ENCODE data around the gene PMAIP1. TPM values are rescaled to one million over a fixed set of nuclear protein-coding genes. Genes with fewer than 3 reads are reported as not detected.

Gene PMAIP1
- 2.8 TPM for total RNA-seq
- 0.71 TPM for polyA plus RNA-seq (ENCODE audit: insufficient read depth, low read depth, low replicate concordance)
- long read RNA-seq, donor 1, partial matches to known transcripts, result 0 of 1 reads
- long read RNA-seq, donor 1, other reads (novel, unspliced or antisense), result 0 of 1 reads
- long read RNA-seq, donor 2, result 0 reads
- long read RNA-seq, donor 3, partial matches to known transcripts, result 0 of 2 reads
- long read RNA-seq, donor 3, other reads (novel, unspliced or antisense), result 0 of 2 reads
- long read RNA-seq, donor 4, partial matches to known transcripts, result 0 of 2 reads
- long read RNA-seq, donor 4, other reads (novel, unspliced or antisense), result 0 of 2 reads
- long read RNA-seq, donor 5, result 0 reads
- long read RNA-seq, donor 6, partial matches to known transcripts, result 0 of 1 reads
- long read RNA-seq, donor 6, other reads (novel, unspliced or antisense), result 0 of 1 reads
- long read RNA-seq, donor 7, partial matches to known transcripts, result 0 of 1 reads
- long read RNA-seq, donor 7, other reads (novel, unspliced or antisense), result 0 of 1 reads
- long read RNA-seq, donor 8, partial matches to known transcripts, result 0 of 3 reads
- long read RNA-seq, donor 8, other reads (novel, unspliced or antisense), result 0 of 3 reads
- long read RNA-seq, donor 9, result 0 reads
- long read RNA-seq, donor 10, partial matches to known transcripts, result 0 of 2 reads
- long read RNA-seq, donor 10, other reads (novel, unspliced or antisense), result 0 of 2 reads

DNA sequence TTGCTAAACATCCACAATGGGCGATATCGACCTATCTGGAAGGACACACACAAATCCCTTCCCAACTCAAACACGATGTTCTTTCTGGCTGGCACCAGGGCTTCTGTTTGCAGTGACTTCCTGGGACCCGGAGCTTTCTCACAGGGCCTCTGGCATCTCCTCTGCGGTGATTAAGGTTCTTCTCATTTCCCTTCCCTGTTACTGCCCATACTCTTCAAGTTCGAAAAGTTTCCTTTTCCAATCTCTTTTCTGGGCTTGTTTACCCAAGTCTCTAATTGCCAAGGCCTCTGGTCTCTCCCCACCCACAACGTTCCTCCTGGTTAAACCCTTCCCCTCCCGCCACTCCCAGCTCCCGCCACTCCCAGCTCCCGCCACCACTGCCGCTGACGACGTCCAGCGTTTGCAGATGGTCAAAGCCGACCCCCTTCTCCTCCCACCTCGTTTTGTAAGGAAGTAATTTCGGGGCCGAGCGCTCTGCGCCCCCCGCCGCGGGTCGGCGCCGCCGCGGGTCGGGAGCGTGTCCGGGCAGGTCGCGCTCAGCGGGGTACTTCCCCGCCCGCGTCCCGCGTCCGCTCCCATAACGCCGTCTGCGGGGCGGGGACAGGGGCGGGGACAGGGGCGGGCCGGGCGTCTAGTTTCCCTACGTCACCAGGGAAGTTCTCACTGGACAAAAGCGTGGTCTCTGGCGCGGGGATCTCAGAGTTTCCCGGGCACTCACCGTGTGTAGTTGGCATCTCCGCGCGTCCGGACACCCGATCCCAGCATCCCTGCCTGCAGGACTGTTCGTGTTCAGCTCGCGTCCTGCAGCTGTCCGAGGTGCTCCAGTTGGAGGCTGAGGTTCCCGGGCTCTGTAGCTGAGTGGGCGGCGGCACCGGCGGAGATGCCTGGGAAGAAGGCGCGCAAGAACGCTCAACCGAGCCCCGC lies at the start of gene PMAIP1:
TSS of gene PMAIP1 (plus strand) at position 699 of the 924 bp plus-strand sequence. CDS start at position 881, 182 bp downstream.
- H3K36me3 ChIP-seq (ENCODE audit: control insufficient read depth in 2 of 3, insufficient read depth in 3 of 3, low read length in 3 of 3), result no peaks in the 10 kb centered on the region
- FAIRE-seq, result no peak
- peak within 1 kb of the TSS in 2 of 3 donors; percentile 47 to 62 for H3K9ac ChIP-seq (ENCODE audit: low read length in 3 of 3)
- peak within 1 kb of the TSS; percentile 59 to 69 (median 66) for H3K4me3 ChIP-seq (ENCODE audit: low read length in 3 of 3)
- peak within 1 kb of the TSS; percentile 65 to 66 for H3K27ac ChIP-seq (ENCODE audit: low read depth in 2 of 2, low read length in 2 of 2)
- intact Hi-C loops (cut with DNase I), result no loop called here
- peaks cover 26% of the 10 kb centered on the region for H3K27me3 ChIP-seq (ENCODE audit: control insufficient read depth, insufficient read depth, low read length)
- TF ChIP-seq, protein P1, sequence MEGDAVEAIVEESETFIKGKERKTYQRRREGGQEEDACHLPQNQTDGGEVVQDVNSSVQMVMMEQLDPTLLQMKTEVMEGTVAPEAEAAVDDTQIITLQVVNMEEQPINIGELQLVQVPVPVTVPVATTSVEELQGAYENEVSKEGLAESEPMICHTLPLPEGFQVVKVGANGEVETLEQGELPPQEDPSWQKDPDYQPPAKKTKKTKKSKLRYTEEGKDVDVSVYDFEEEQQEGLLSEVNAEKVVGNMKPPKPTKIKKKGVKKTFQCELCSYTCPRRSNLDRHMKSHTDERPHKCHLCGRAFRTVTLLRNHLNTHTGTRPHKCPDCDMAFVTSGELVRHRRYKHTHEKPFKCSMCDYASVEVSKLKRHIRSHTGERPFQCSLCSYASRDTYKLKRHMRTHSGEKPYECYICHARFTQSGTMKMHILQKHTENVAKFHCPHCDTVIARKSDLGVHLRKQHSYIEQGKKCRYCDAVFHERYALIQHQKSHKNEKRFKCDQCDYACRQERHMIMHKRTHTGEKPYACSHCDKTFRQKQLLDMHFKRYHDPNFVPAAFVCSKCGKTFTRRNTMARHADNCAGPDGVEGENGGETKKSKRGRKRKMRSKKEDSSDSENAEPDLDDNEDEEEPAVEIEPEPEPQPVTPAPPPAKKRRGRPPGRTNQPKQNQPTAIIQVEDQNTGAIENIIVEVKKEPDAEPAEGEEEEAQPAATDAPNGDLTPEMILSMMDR (IDR thresholded peaks at IDR 0.05; ENCODE audit: borderline replicate concordance, extremely low read depth, insufficient read depth), result peak; percentile 2
- peaks cover 0 to 4% (median 0%) of the 10 kb centered on the region in 3 donors for H3K4me1 ChIP-seq (ENCODE audit: control insufficient read depth in 2 of 3, insufficient read depth in 2 of 3, low read depth in 1 of 3, low read length in 3 of 3)
- H3K9me3 ChIP-seq (ENCODE audit: control insufficient read depth in 2 of 3, insufficient read depth in 1 of 3, low read length in 3 of 3), result no peaks in the 10 kb centered on the region
- peak; percentile 94 to 96 (median 95) for DNase-seq

DNA sequence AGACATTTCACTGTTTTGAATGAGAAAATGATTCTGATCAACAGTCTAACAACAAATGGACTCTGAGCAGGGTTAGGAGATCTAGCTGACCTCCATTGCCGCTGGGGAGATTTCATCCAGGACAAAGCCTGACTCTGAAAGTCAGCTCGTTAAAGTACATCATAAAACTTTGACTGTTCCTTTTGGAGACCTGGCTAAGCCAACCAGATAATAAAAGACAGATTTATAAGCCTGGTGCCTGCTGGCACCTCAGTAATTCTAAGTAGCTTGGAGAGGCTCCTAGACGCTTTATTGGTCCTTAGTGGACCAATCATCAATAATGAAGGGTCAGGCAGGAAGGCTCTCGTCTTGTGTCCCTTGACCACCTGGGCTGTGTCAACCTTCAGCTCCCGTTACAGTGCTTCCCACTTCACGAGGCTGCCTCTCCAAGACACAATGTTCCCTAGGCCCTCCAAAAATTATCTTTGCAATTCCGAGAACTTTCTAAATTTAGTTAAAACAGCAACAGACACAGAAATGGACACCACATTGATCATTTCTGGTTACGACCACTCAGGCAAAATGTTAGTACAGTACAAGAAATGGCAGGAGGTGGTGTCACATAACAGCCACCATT lies 47.9 kb upstream of the PMAIP1 start:
- Histone ChIP-seq H3K9me3 (ENCODE audit: control insufficient read depth in 2 of 3, insufficient read depth in 1 of 3, low read length in 3 of 3) (no peaks in the 10 kb centered on the region), H3K4me1 (ENCODE audit: control insufficient read depth in 2 of 3, insufficient read depth in 2 of 3, low read depth in 1 of 3, low read length in 3 of 3) (no peaks in the 10 kb centered on the region), H3K9ac (ENCODE audit: low read length in 3 of 3) (no peak overlapping the region), H3K27ac (ENCODE audit: low read depth in 2 of 2, low read length in 2 of 2) (no peak overlapping the region), H3K27me3 (ENCODE audit: control insufficient read depth, insufficient read depth, low read length) (no peaks in the 10 kb centered on the region), H3K4me3 (ENCODE audit: low read length in 3 of 3) (no peak overlapping the region), H3K36me3 (ENCODE audit: control insufficient read depth in 2 of 3, insufficient read depth in 3 of 3, low read length in 3 of 3) (no peaks in the 10 kb centered on the region)
- intact Hi-C loops (cut with DNase I), result no loop called here
- FAIRE-seq, result no peak
- TF ChIP-seq, protein P1 (IDR thresholded peaks at IDR 0.05; ENCODE audit: borderline replicate concordance, extremely low read depth, insufficient read depth), result no peak
- DNase-seq, result no peak

DNA sequence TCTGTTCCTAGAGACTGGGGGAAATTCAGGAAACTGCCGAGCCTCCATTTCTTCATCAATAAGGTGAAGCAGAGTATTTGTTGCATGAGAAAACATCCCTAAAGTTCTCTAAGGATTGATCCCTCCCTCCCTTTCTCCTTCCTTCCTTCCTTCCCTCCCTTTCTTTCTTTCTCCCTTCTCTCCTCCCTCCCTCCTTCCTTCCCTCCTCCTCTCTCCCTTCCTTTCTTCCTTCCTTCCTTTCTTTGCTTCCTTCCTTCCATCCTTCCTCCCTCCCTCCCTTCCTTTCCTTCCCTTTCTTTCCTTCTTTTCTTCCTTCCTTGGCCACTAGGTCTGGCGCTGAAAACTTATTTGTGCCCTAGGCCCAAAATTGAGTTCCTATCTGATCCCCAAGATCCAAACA lies 47.2 kb upstream of the PMAIP1 start:
- H3K4me1 ChIP-seq (ENCODE audit: control insufficient read depth in 2 of 3, insufficient read depth in 2 of 3, low read depth in 1 of 3, low read length in 3 of 3), result no peaks in the 10 kb centered on the region
- DNase-seq, result no peak
- no peak for FAIRE-seq
- no peak overlapping the region for H3K9ac ChIP-seq (ENCODE audit: low read length in 3 of 3)
- H3K9me3 ChIP-seq (ENCODE audit: control insufficient read depth in 2 of 3, insufficient read depth in 1 of 3, low read length in 3 of 3), result no peaks in the 10 kb centered on the region
- TF ChIP-seq, protein P1 (IDR thresholded peaks at IDR 0.05; ENCODE audit: borderline replicate concordance, extremely low read depth, insufficient read depth), result no peak
- no peak overlapping the region for H3K27ac ChIP-seq (ENCODE audit: low read depth in 2 of 2, low read length in 2 of 2)
- H3K36me3 ChIP-seq (ENCODE audit: control insufficient read depth in 2 of 3, insufficient read depth in 3 of 3, low read length in 3 of 3), result no peaks in the 10 kb centered on the region
- no peak overlapping the region for H3K4me3 ChIP-seq (ENCODE audit: low read length in 3 of 3)
- H3K27me3 ChIP-seq (ENCODE audit: control insufficient read depth, insufficient read depth, low read length), result no peaks in the 10 kb centered on the region
- intact Hi-C loops (cut with DNase I), result no loop called here
